Choroid plexus epithelial cell (primary cell): Measurements from ENCODE around the gene MICAL3.
"Not testable (repeated sequence)": the region's sequence is repeated elsewhere in the genome, so short reads cannot be mapped to it uniquely, and the experiment has no call there.

Experiments
- DNase-seq: peaks from one replicate; pipeline ENCODE4 v3.0.0-alpha.2; 2010; ENCODE audit warnings: low read depth
- H3K4me3 ChIP-seq: 2 replicates; pipeline ENCODE4 v1.5.1; 2011; ENCODE audit warnings: low read depth, mild to moderate bottlenecking, control low read depth, low read length, moderate library complexity
- TF ChIP-seq, protein P1 (sequence below): conservative IDR thresholded peaks from 2 replicates; pipeline ENCODE4 v1.5.1; 2011; ENCODE audit warnings: low read depth, mild to moderate bottlenecking, control low read depth, inconsistent platforms, low read length, moderate library complexity

MICAL3 gene

DNA sequence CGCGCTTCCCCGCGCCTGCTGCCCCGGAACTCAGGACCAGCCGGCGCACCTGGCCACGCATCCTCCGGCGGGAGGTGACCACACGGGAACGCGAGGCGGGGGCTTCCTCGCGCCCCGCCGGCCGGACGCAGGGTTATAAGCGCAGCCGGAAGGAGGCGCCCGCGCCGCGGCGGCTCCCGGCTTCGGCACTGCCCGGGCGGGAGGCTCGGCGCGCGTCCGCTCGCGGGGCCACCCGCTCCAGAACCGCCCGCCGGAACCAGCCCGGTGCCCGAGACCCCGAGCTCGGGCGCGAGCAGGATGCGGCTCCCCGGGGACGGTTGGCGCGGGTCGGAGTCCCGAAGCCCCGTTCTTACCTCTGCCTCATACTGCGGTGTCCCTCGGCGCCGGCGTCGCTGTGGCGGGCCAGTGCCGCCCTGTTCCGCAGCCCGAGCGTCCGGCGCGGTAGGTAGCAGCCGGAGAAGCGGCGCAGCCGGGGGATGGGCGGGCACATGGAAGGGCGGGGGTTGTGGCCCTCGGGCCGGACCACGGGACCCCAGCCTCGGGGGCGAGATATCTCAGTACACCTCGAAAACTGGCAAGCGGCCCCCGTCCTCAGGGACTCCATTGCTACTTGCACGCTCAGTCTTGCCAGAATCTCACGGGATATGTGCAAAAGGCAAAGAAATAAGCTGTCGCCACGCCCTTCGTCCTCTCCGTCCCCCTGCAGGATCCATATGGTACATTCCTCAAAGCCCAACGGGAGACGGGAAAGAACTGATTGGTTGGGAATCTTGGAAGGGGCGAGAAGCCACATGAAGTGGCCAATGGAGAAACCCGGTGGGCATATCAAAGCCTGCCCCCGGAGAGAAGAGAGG, 23.1 kb downstream of the MICAL3 start:
- DNase-seq = peak; percentile 99
- peak overlapping the region; percentile 95 for H3K4me3 ChIP-seq
- TF ChIP-seq, protein P1, sequence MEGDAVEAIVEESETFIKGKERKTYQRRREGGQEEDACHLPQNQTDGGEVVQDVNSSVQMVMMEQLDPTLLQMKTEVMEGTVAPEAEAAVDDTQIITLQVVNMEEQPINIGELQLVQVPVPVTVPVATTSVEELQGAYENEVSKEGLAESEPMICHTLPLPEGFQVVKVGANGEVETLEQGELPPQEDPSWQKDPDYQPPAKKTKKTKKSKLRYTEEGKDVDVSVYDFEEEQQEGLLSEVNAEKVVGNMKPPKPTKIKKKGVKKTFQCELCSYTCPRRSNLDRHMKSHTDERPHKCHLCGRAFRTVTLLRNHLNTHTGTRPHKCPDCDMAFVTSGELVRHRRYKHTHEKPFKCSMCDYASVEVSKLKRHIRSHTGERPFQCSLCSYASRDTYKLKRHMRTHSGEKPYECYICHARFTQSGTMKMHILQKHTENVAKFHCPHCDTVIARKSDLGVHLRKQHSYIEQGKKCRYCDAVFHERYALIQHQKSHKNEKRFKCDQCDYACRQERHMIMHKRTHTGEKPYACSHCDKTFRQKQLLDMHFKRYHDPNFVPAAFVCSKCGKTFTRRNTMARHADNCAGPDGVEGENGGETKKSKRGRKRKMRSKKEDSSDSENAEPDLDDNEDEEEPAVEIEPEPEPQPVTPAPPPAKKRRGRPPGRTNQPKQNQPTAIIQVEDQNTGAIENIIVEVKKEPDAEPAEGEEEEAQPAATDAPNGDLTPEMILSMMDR = peak; percentile 43

DNA sequence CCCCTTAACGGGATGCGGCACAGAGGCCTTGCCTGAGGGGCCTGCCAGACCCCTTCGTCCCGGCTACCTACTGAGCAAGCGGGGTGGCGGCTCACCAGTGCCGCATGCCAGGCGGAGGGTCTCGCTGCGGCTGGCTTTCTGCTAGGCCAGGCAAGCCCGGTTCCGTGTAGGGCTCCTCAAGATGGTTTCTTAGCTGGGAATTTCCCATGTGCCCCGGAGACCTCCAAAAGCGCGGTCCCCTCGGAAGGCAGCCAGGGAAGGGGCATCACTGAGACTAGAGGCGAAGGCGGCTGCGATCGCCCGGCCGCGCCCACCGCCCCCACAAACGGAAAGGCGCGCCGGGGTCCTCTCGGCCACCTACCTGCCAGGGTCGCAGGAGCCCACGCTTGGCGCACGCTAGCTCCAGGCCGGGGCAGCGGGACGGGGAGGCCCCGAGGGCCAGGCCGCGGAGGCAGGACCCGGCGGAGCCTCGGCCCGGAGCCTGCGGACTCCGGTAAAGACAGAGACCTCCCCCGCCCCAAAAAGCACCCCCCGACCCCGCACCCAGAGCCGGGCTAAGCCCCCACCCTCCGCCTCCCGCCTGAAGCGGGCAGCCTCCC, 23.8 kb downstream of the MICAL3 start:
- peak overlapping the region; percentile 95 for H3K4me3 ChIP-seq
- TF ChIP-seq, protein P1 = no peak
- DNase-seq = no peak

GRCh38 chr22:17999851-18000250, 24.5 kb downstream of the MICAL3 start:
- TF ChIP-seq, protein P1 = no peak
- no peak overlapping the region for H3K4me3 ChIP-seq
- DNase-seq = no peak

DNA sequence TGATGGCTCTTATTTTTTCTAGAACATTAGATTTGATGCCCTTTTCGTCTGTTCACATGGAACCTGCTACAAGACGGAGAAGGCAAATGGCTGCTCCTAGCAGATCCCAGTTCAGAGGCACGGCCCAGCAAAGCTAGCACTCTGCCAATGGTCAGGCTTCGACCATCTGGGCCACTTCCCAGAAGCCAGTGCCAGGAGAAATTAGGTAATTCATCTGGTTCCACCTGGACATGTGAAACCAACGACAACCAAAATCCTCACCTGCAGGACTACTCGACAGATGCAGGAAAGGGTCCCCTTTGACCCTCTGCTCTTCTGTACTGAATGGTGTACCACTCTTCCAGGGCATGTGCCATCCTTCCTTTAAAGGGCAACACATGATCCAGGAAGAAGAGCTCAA, 25.4 kb downstream of the MICAL3 start:
- DNase-seq = no peak
- H3K4me3 ChIP-seq = no peak overlapping the region
- TF ChIP-seq, protein P1 = no peak

GRCh38 chr22:17997456-17997855, 26.9 kb downstream of the MICAL3 start:
- DNase-seq = no peak
- no peak overlapping the region for H3K4me3 ChIP-seq
- TF ChIP-seq, protein P1 = no peak

GRCh38 chr22:17995256-17995655, 29.1 kb downstream of the MICAL3 start:
- not testable (repeated sequence) for H3K4me3 ChIP-seq, DNase-seq

GRCh38 chr22:17994424-17995108, 29.8 kb downstream of the MICAL3 start:
- no peak for DNase-seq
- no peak overlapping the region for H3K4me3 ChIP-seq
- TF ChIP-seq, protein P1 = no peak

DNA sequence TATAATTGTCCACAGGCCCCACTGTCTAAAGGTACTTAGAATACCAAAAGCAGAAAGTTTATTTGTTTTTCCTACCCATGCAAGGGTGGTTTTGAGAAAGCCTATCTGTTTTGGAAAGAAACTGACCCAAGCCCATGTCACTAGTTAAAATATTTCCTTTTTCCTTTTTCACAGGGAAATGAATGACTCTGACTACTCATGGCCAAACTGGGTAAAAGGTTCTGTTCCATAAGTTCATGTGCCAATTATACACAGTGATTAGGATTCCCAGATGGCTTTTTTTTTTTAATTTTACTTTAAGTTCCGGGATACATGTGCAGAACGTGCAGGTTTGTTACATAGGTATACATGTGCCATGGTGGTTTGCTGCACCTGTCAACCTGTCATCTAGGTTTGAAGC, 31.4 kb downstream of the MICAL3 start:
- DNase-seq = not testable (repeated sequence)

GRCh38 chr22:17991992-17992391, 32.4 kb downstream of the MICAL3 start:
- not testable (repeated sequence) for H3K4me3 ChIP-seq, DNase-seq

More for the DNA sequence above, 31.4 kb downstream of the MICAL3 start:
- H3K4me3 ChIP-seq = not testable (repeated sequence)
